Stimulated activated CD8-positive, alpha-beta memory T cell treated with anti-CD3 and anti-CD28 coated beads, Interleukin-15, amount 100 ng/mL, for 48 hours (primary cell): ENCODE data around the gene GAPDH.

ENCODE experiments used
- DNase-seq, 2 donors: peaks; one replicate each; pipeline ENCODE4 v3.0.0-alpha.2; 2020; ENCODE audit warnings: low read depth in 2 of 2

GAPDH gene

DNA sequence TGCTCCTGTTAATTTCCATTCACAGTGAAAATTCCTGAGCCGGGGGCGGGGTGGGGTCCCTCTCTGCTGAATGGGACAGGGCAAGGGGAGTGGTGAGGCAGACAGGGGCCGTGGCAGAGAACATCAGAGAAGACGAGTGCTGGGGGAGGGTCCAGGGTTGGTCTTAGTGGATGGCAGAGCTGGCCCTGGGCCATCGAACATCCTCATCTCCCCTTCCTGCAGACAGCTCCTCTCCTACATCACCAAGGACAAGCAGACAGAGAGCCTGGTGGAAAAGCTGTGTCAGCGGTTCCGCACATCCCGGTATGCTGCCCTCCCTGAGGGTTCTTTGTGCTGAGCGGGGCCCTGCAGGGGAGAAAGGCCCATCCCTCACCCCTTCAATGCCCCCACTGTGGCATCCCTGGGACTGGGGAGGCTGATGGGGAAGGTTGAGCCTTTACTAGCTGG lies 5.0 kb upstream of the GAPDH start:
- no peak for DNase-seq

DNA sequence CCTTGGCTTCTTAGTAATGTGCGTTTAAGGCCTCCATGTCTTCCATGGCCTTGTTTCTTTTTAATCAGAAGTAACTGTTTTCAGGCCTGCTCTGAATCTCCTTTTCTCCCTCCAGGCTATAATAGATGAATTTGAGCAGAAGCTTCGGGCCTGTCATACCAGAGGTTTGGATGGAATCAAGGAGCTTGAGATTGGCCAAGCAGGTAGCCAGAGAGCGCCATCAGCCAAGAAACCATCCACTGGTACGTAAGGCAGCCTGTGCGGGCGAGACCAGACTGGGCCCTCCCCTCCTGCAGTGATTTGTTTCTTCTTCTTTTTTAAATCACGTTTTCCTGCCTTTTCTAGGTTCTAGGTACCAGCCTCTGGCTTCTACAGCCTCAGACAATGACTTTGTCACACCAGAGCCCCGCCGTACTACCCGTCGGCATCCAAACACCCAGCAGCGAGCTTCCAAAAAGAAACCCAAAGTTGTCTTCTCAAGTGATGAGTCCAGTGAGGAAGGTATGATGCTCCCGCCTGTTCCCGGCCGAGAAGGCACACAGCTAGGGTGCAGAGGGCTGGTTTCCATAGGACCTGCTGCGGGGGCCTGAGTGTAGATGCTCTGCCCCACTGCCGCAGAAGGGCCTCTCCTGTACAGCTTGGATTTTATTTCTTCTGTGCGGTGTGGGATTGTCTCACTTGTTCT lies 3.6 kb upstream of the GAPDH start:
- no peak for DNase-seq

GRCh38 chr12:6532051-6532926 lies 2.0 kb upstream of the GAPDH start:
- DNase-seq, result peak; percentile 84 to 86

- peak in 1 of 2 donors; percentile 37 for DNase-seq
Measured at GRCh38 chr12:6532927-6533652, 1.2 kb upstream of the GAPDH start.

- DNase-seq, result no peak
Measured at GRCh38 chr12:6533653-6533922, 729 bp upstream of the GAPDH start.

- DNase-seq, result no peak
Measured at GRCh38 chr12:6534695-6534944, 303 bp downstream of the GAPDH start.

DNA sequence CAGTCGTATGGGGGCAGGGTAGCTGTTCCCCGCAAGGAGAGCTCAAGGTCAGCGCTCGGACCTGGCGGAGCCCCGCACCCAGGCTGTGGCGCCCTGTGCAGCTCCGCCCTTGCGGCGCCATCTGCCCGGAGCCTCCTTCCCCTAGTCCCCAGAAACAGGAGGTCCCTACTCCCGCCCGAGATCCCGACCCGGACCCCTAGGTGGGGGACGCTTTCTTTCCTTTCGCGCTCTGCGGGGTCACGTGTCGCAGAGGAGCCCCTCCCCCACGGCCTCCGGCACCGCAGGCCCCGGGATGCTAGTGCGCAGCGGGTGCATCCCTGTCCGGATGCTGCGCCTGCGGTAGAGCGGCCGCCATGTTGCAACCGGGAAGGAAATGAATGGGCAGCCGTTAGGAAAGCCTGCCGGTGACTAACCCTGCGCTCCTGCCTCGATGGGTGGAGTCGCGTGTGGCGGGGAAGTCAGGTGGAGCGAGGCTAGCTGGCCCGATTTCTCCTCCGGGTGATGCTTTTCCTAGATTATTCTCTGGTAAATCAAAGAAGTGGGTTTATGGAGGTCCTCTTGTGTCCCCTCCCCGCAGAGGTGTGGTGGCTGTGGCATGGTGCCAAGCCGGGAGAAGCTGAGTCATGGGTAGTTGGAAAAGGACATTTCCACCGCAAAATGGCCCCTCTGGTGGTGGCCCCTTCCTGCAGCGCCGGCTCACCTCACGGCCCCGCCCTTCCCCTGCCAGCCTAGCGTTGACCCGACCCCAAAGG lies 804 bp downstream of the GAPDH start:
- DNase-seq, result peak in 1 of 2 donors; percentile 76

DNA sequence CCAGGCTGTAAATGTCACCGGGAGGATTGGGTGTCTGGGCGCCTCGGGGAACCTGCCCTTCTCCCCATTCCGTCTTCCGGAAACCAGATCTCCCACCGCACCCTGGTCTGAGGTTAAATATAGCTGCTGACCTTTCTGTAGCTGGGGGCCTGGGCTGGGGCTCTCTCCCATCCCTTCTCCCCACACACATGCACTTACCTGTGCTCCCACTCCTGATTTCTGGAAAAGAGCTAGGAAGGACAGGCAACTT lies 1.3 kb downstream of the GAPDH start:
- DNase-seq, result no peak

DNA sequence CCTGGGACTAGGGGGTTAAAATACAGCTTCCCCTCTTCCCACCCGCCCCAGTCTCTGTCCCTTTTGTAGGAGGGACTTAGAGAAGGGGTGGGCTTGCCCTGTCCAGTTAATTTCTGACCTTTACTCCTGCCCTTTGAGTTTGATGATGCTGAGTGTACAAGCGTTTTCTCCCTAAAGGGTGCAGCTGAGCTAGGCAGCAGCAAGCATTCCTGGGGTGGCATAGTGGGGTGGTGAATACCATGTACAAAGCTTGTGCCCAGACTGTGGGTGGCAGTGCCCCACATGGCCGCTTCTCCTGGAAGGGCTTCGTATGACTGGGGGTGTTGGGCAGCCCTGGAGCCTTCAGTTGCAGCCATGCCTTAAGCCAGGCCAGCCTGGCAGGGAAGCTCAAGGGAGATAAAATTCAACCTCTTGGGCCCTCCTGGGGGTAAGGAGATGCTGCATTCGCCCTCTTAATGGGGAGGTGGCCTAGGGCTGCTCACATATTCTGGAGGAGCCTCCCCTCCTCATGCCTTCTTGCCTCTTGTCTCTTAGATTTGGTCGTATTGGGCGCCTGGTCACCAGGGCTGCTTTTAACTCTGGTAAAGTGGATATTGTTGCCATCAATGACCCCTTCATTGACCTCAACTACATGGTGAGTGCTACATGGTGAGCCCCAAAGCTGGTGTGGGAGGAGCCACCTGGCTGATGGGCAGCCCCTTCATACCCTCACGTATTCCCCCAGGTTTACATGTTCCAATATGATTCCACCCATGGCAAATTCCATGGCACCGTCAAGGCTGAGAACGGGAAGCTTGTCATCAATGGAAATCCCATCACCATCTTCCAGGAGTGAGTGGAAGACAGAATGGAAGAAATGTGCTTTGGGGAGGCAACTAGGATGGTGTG lies 1.9 kb downstream of the GAPDH start:
- no peak for DNase-seq

GRCh38 chr12:6536894-6537579 lies 2.7 kb downstream of the GAPDH start:
- DNase-seq, result no peak

- DNase-seq, result peak in 1 of 2 donors; percentile 65
Measured at GRCh38 chr12:6537580-6538419, 3.5 kb downstream of the GAPDH start.

- DNase-seq, result no peak
Measured at GRCh38 chr12:6538420-6539313, 4.3 kb downstream of the GAPDH start.

DNA sequence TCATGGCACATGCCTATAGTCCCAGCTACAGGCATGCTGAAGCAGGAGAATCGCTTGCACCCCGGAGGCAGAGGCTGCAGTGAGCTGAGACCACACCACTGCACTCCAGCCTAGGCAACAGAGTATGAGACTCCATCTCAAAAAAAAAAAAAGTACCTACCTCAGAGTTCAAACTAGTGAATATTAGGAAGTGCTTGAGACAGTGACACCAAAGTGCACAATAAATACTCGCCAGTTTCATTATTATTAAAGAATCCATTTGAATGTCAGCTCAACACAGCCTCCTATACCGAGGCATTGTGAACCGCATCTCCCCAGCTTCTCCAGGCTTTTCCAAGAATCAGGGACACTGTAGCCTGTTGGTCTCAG lies 5.0 kb downstream of the GAPDH start:
- DNase-seq, result no peak

DNA sequence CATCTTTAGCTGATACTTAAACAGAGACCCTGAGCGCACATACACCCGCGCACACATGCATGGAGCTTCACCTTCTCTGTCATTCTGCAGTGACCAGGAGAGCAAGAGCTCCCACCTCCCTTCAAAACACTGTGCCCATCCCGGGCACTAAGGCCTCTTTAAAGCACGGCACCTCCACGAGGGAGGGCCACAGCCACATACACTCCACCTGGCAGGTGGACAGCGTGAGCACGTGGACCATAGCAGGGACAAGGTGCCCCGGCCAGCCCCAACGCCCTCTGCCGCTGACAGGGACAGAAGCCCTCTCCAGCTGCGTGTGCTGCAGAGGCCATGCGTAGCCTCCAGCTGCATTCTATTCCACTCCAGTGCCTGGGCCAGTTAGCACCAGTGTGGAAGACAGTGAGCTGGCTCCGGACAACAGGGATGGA lies 5.4 kb downstream of the GAPDH start:
- no peak for DNase-seq

- DNase-seq, result peak in 1 of 2 donors; percentile 30
Measured at GRCh38 chr12:6540181-6540877, 6.0 kb downstream of the GAPDH start.

GRCh38 chr12:6541371-6542165 lies 7.3 kb downstream of the GAPDH start:
- no peak for DNase-seq

DNA sequence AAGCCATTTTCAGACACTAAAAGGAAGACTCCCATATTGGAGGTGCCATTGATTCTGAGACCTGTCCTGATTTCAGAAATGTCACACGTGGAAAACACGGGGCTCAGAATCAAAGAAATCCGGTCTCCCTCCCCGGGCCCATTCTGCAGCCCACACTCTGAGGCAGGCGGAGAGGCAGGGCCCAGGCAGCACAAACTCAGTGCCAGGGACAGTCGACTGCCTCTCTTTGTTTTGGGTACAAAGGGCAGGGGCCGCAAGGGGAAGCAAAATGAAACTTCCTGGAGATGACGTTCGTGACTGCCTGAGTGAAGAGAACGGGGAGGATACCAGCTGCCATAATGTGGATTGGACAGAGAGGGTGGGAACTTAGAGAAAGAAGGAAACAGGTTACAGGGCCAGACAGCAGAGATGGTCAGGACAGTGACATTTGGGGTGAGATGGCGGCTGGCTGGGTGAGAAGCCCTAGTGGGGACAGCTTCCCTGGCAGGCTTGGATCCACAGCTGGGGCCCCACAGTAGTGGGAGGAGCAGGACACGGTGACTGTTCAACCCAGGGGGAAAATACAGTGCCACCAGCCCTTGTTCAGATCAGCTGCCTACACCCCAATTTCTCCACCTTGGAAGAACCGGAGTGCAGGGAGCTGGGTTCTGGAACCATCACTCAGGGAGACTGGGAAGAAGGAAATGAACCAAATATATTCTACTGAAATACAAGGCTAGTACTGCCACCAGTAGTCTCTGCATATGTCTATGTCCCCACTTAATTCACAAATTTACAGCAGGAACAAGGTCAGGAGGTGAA lies 8.1 kb downstream of the GAPDH start:
- DNase-seq, result no peak
